SK-N-SH (cell line): ENCODE data around the gene RBBP5. TPM values are rescaled to one million over a fixed set of nuclear protein-coding genes. Genes with fewer than 3 reads are reported as not detected.

Experiments used
- CTCF ChIA-PET: fragments of 300-600, 350-600 bp; formaldehyde crosslinking; extraction: SDS; loops from one replicate; lab custom pipeline; 2021; lab: Yijun Ruan, JAX
- POLR2A ChIA-PET: fragments of 350-600 bp; sonication (Branson Sonifier 250); formaldehyde crosslinking; extraction: SDS; loops from one replicate; lab custom pipeline; 2020; ENCODE audit warnings: antibody characterized with exemption, inconsistent platforms; lab: Yijun Ruan, JAX
- DNase-seq: peaks from one replicate; pipeline ENCODE4 v3.0.0; 2012
- H2AFZ ChIP-seq: fragments of 200-600 bp; sonication (generic); 2 replicates; pipeline ENCODE4 v1.8.1; 2016; ENCODE audit warnings: antibody characterized with exemption, mild to moderate bottlenecking, low read depth
- H3F3A ChIP-seq: fragments of 200-600 bp; sonication (generic); replicated peaks from 2 replicates; pipeline ENCODE3; 2016; ENCODE audit warnings: antibody characterized with exemption, mild to moderate bottlenecking; ENCODE audit not compliant: insufficient read depth
- H3K27ac ChIP-seq, 2 experiments: fragments of 200-500 bp in 1 of 2; fragments of 200-600 bp in 1 of 2; sonication (Bioruptor generic) in 1 of 2; sonication (generic), shearing (Covaris generic) in 1 of 2; 2 replicates each; pipeline versions ENCODE4 v1.5.1 to v1.6.1; 2014 to 2016; ENCODE audit warnings: low read depth in 2 of 2, inconsistent platforms in 1 of 2, low read length in 1 of 2, mild to moderate bottlenecking in 1 of 2, mixed read lengths in 1 of 2
- H3K27me3 ChIP-seq: fragments of 200-600 bp; sonication (generic), shearing (Covaris generic); 2 replicates; pipeline ENCODE4 v1.6.1; 2016; ENCODE audit warnings: mixed run types; ENCODE audit not compliant: insufficient read depth
- H3K36me3 ChIP-seq, 2 experiments: fragments of 200-500 bp in 1 of 2; fragments of 200-600 bp in 1 of 2; sonication (Bioruptor generic) in 1 of 2; sonication (generic) in 1 of 2; replicated peaks in 1 of 2; 2 replicates each; pipeline versions ENCODE3 to v1.5.1; 2014 to 2016; ENCODE audit warnings: low read length in 1 of 2, mild to moderate bottlenecking in 1 of 2; ENCODE audit not compliant: insufficient read depth in 2 of 2, control insufficient read depth in 1 of 2
- H3K4me1 ChIP-seq, 2 experiments: fragments of 200-500 bp in 1 of 2; fragments of 200-600 bp in 1 of 2; sonication (Bioruptor generic) in 1 of 2; sonication (generic), shearing (Covaris generic) in 1 of 2; 2 replicates each; pipeline versions ENCODE4 v1.5.1 to v1.6.1; 2014 to 2016; ENCODE audit warnings: low read depth in 1 of 2, low read length in 1 of 2, mixed run types in 1 of 2; ENCODE audit not compliant: insufficient read depth in 2 of 2, control insufficient read depth in 1 of 2
- H3K4me2 ChIP-seq: fragments of 200-600 bp; sonication (generic), shearing (Covaris generic); 2 replicates; pipeline ENCODE4 v1.6.1; 2017; ENCODE audit warnings: mixed run types
- H3K4me3 ChIP-seq, 2 experiments: fragments of 200-500 bp in 1 of 2; fragments of 200-600 bp in 1 of 2; sonication (Bioruptor generic) in 1 of 2; sonication (generic), shearing (Covaris generic) in 1 of 2; 2 replicates each; pipeline versions ENCODE4 v1.5.1 to v1.8.1; 2014 to 2016; ENCODE audit warnings: low read depth in 2 of 2, inconsistent platforms in 1 of 2, low read length in 1 of 2, mild to moderate bottlenecking in 1 of 2, mixed read lengths in 1 of 2, moderate library complexity in 1 of 2
- H3K79me2 ChIP-seq: fragments of 200-600 bp; sonication (generic); 2 replicates; pipeline ENCODE4 v1.8.1; 2017; ENCODE audit warnings: mild to moderate bottlenecking; ENCODE audit not compliant: insufficient read depth
- H3K9ac ChIP-seq: fragments of 200-600 bp; sonication (generic); 2 replicates; pipeline ENCODE4 v1.6.1; 2017; ENCODE audit warnings: mixed run types
- H3K9me2 ChIP-seq: fragments of 200-600 bp; sonication (generic); 2 replicates; pipeline ENCODE4 v1.6.1; 2017; ENCODE audit warnings: mixed run types
- H3K9me3 ChIP-seq: fragments of 200-600 bp; sonication (generic); 2 replicates; pipeline ENCODE4 v1.6.1; 2017; ENCODE audit warnings: mixed run types, mild to moderate bottlenecking, moderate library complexity
- H4K20me1 ChIP-seq: fragments of 200-600 bp; sonication (generic); 2 replicates; pipeline ENCODE4 v1.6.1; 2017; ENCODE audit warnings: mild to moderate bottlenecking, mixed run types; ENCODE audit not compliant: insufficient read depth
- NFIC ChIP-seq: IDR thresholded peaks from 2 replicates; pipeline ENCODE4 v1.4.0; 2012; ENCODE audit warnings: borderline replicate concordance
- NRF1 ChIP-seq: IDR thresholded peaks from 2 replicates; pipeline ENCODE4 v1.6.1; 2012; ENCODE audit warnings: low read depth, mild to moderate bottlenecking, low read length
- RAD21 ChIP-seq: IDR thresholded peaks from 2 replicates; pipeline ENCODE4 v1.6.1; 2012; ENCODE audit warnings: mild to moderate bottlenecking, low read length
- WGBS: methylation state at CpG from one replicate; pipeline ENCODE4 v1.1.6; 2017; ENCODE audit warnings: low lambda C conversion rate; 5-methylcytosine and 5-hydroxymethylcytosine counted together
- polyA plus RNA-seq, 3 experiments: library from polyadenylated mRNA; depleted of rRNA; stranded (reverse); fragments of >200 nt; gene quantifications; 2 replicates each; pipeline ENCODE4 v1.2.3, GENCODE V29; 2012
- TF ChIP-seq, protein P1 (sequence below): fragments of 150-350 bp; IDR thresholded peaks from 2 replicates; pipeline ENCODE4 v1.6.1; 2016; ENCODE audit warnings: mild to moderate bottlenecking, low read depth, low read length

RBBP5 gene
- polyA plus RNA-seq, 1 of the 3 experiments (the other 2 are of a cell fraction), result 5.7 TPM

DNA sequence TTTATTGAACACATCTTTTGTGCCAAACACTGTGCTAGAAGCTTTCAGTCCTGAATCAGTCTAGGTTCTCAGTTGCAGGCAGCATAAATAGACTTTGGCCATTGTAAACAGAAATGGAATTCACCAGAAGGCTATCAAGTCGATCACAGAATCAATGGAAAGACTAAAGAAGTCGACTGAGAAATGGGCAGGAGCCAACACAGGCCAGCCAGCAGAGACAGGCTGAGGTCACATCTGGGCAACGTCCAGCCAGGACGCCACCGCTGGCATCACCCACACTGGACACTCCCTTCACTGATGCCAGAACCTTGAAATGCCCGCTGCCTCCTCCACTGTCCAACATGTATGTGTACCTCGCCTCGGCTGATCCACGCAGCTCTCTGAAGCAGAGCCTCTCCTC lies 84.2 kb downstream of the RBBP5 start:
- Histone ChIP-seq H3K4me1 (peaks cover 0 to 6% of the 10 kb centered on the region in 2 experiments; a peak in 1 of 4 replicates), H3K9me2 (no peaks in the 10 kb centered on the region), H3F3A (no peaks in the 10 kb centered on the region), H2AFZ (no peak overlapping the region), H3K79me2 (no peaks in the 10 kb centered on the region), H3K36me3 (no peaks in the 10 kb centered on the region), H3K27me3 (peaks cover 31% of the 10 kb centered on the region), H3K4me2 (no peak overlapping the region), H4K20me1 (no peaks in the 10 kb centered on the region), H3K9me3 (no peaks in the 10 kb centered on the region), H3K27ac (no peak overlapping the region), H3K9ac (no peak overlapping the region), H3K4me3 (no peak overlapping the region)
- ChIA-PET POLR2A (no interaction called here), CTCF (interaction anchor here (0.9 to 10.4 kb wide), 2 partner anchors 24 to 48 kb away, joined by 3 to 92 read pairs; no protein-coding TSS in a partner anchor)
- WGBS, result 38% methylated on average over 4 of the region's 9 CpGs
- TF ChIP-seq NFIC (no peak), NRF1 (no peak), RAD21 (no peak)
- TF ChIP-seq, protein P1, sequence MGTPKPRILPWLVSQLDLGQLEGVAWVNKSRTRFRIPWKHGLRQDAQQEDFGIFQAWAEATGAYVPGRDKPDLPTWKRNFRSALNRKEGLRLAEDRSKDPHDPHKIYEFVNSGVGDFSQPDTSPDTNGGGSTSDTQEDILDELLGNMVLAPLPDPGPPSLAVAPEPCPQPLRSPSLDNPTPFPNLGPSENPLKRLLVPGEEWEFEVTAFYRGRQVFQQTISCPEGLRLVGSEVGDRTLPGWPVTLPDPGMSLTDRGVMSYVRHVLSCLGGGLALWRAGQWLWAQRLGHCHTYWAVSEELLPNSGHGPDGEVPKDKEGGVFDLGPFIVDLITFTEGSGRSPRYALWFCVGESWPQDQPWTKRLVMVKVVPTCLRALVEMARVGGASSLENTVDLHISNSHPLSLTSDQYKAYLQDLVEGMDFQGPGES, result no peak
- TF ChIP-seq, all 33 proteins: peak for 0
- no peak for DNase-seq

Other genes with a start within 250 kb of the RBBP5 start
- gene CNTN2, start 78.8 kb downstream of the RBBP5 start, polyA plus RNA-seq (2012; rRNA removed), result 0.02 and 0.03 TPM in 2 replicates
- 1.8 and 2.7 TPM in 2 replicates for gene TMEM81, start 37.5 kb downstream of the RBBP5 start, polyA plus RNA-seq (2012; rRNA removed)
- gene DSTYK, start 89.7 kb upstream of the RBBP5 start, polyA plus RNA-seq (2012; rRNA removed), result 4.4 and 6.4 TPM in 2 replicates
- gene TMCC2, start 106.0 kb upstream of the RBBP5 start, polyA plus RNA-seq (2012; rRNA removed), result 5.3 and 6.0 TPM in 2 replicates
- gene NUAK2, start 199.8 kb upstream of the RBBP5 start, polyA plus RNA-seq (2012; rRNA removed), result 6.8 and 11.1 TPM in 2 replicates
- gene KLHDC8A, start 234.9 kb upstream of the RBBP5 start, polyA plus RNA-seq (2012; rRNA removed), result 0.02 and 0.03 TPM in 2 replicates